ENCODE data around the gene RBM17. TPM values are rescaled to one million over a fixed set of nuclear protein-coding genes. Genes with fewer than 3 reads are reported as not detected.

Gene RBM17
- total and polyA plus RNA-seq, 10 of the 15 experiments (the other 5 are each of a cell fraction or from before 2014, with no cell fraction given), result 28.4 to 181 (median 83.9) TPM

DNA sequence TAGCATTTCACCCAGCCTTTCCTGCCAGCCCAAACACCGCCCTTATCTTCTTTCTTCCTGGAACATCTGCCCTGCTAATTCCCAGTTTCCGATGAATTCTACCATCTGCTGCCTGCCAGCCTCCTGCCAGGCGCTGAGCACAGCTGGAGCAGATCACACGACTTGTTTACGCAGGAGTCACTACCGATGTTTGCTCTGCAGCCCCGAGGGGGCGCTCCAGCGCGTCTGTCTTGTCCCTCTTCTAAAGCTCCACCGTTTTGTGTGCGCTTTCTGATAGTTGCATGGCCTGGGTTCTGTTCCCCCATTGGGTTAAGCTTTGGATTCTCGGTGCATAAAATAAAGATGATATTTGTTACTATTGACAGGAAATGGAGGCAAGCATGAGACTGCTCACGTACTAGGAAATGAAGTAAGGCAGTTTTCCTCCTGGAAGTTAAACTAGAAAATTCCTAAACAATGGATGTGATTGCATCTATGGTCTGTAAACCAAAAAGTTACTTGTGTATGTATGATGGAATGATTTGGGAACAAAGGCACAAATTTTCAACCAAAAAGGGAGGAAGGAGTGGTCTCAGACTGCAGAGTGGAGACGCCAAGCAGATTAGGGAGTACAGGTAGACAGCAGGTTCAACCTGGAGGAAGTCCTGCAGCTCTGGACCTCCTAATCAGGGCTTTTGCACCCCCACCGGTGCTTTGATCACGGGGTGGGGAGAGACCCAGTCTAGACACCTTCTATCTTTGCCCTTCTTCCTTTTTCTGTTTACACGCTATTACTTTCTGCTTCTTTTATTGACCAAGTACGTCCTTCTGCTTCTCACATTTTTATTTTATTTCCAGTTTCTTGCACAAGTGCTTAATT, 2.2 kb upstream of the RBM17 start (continued):
- TF ChIP-seq, protein P1, sequence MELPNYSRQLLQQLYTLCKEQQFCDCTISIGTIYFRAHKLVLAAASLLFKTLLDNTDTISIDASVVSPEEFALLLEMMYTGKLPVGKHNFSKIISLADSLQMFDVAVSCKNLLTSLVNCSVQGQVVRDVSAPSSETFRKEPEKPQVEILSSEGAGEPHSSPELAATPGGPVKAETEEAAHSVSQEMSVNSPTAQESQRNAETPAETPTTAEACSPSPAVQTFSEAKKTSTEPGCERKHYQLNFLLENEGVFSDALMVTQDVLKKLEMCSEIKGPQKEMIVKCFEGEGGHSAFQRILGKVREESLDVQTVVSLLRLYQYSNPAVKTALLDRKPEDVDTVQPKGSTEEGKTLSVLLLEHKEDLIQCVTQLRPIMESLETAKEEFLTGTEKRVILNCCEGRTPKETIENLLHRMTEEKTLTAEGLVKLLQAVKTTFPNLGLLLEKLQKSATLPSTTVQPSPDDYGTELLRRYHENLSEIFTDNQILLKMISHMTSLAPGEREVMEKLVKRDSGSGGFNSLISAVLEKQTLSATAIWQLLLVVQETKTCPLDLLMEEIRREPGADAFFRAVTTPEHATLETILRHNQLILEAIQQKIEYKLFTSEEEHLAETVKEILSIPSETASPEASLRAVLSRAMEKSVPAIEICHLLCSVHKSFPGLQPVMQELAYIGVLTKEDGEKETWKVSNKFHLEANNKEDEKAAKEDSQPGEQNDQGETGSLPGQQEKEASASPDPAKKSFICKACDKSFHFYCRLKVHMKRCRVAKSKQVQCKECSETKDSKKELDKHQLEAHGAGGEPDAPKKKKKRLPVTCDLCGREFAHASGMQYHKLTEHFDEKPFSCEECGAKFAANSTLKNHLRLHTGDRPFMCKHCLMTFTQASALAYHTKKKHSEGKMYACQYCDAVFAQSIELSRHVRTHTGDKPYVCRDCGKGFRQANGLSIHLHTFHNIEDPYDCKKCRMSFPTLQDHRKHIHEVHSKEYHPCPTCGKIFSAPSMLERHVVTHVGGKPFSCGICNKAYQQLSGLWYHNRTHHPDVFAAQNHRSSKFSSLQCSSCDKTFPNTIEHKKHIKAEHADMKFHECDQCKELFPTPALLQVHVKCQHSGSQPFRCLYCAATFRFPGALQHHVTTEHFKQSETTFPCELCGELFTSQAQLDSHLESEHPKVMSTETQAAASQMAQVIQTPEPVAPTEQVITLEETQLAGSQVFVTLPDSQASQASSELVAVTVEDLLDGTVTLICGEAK (IDR thresholded peaks at IDR 0.05; ENCODE audit: borderline replicate concordance), result no peak
- TF ChIP-seq RB1 (IDR thresholded peaks at IDR 0.05; ENCODE audit: borderline replicate concordance), result no peak
- no peak for TF ChIP-seq CBX5 (IDR thresholded peaks at IDR 0.05; ENCODE audit: low read depth)
- 0 out of 2 replicates have a peak, but pooled peaks have one; percentile 38 for TF ChIP-seq BCL11A (IDR thresholded peaks at IDR 0.05; ENCODE audit: low read depth, low read length)
- TF ChIP-seq SP1 (IDR thresholded peaks at IDR 0.05; ENCODE audit: low read depth, low read length), result peak; percentile 27
